Measurements from ENCODE around the gene RHEX.

GRCh38 chr1:206025283-206025820, 27.6 kb upstream of the RHEX start:
- no peak for TF ChIP-seq POLR2A (IDR thresholded peaks at IDR 0.05)
- TF ChIP-seq CTCF (IDR thresholded peaks at IDR 0.05), result no peak
